GM19463 (cell line): Measurements from ENCODE around the gene SLC25A17.
"Not testable (repeated sequence)": the region's sequence is repeated elsewhere in the genome, so short reads cannot be mapped to it uniquely, and the experiment has no call there.

Experiments
- ATAC-seq: cut with Tn5 transposase; IDR thresholded peaks from one replicate; pipeline ENCODE4 v1.9.1; 2021; ENCODE audit warnings: mild to moderate bottlenecking, moderate library complexity; ENCODE audit not compliant: unreplicated experiment

SLC25A17 gene, protein sequence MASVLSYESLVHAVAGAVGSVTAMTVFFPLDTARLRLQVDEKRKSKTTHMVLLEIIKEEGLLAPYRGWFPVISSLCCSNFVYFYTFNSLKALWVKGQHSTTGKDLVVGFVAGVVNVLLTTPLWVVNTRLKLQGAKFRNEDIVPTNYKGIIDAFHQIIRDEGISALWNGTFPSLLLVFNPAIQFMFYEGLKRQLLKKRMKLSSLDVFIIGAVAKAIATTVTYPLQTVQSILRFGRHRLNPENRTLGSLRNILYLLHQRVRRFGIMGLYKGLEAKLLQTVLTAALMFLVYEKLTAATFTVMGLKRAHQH

DNA sequence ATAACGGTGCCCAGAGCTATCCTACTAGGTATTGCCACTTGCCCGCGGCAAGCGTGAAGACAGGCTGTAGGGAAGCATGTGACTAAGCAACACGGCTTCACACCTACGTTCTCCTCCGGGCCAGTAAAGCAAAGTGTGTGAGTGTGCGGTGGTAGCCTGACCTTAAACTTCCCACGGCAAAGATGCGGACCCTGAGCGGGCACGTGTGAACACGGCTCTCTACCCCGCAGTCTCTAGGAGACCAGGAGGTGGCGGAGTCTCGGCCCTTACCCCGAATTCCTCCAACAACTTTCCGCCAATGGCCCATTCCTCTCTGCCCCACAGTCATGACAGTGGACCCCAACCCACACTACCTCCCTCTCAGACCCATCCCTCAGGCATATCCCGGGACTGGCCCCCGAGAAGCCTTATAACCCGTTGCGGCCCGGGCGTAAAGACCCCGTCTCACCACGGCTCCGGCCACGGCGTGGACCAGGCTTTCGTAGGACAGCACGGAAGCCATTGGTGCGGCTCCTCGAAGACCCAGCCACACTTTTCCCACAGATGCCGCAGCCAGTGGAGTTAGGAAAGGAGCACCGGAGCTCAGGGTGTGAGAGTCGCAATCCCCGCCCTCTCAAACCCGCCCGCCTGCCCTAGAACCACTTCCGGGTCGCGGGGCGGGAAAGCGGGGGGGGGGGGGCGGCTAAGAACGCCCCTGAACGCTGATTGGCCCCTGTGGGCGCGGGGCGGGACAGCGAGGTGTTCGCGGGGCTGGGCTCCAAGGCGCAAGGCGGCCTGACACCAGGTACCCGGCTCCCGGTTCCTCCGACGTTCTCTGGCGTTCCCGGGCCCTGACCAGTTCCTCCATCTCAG, at the start of gene SLC25A17:
TSS of gene SLC25A17 (minus strand) at position 600 of the 852 bp plus-strand sequence. CDS start at position 502, 98 bp downstream.
- ATAC-seq, result peak; percentile 88

DNA sequence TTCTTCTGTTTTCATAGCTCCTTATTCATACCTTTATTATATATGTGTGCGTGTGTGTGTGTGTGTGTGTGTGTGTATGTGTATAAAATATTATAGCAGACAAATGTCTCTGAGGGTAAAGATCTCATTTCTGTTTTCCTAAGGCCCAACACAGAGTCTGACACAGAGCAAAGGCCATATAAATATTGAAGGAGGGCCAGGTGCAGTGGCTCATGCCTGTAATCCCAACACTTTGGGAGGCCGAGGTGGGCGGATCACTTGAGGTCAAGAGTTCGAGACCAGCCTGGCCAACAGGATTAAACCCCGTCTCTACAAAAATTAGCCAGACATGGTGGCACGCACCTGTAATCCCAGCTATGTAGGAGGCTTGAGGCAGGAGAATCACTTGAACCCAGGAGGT, 49.2 kb upstream of the SLC25A17 start:
- ATAC-seq, result not testable (repeated sequence)

DNA sequence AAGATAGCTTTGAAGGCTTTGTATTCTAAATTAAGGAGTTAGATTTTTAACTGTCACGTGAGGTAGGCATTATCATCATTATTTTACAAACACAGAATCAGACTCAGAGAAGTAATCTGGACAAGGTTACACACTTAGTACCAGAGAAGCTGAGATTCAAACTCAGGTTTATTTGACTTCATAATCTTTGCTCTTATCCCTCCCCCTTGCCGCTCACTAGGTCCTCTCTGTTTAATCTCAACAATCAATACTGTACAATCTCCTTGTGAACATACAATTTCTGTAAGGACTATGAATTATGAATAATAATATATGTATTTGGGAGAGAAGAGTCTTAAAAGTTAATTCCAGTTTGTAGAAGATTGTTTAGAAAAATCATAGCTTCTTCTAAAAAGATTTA, 48.0 kb upstream of the SLC25A17 start:
- no peak for ATAC-seq

DNA sequence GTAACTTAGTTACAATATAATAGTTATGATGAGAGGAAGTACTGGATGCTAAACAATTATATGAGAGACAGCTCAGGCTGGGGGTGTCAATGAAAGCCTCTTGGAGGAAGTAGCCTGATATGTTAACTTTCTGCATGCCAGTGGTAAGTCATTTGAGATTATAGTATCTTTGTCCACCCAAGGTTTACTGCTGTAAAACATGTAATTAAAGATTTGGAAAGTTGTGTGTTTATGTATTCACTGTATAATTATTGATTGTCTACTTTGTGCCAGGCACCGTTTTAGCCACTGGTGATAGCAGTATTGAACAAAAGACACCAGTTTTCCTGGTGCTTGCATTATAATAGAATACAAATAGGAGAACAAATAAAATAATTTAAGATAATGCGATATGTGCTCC, 43.4 kb upstream of the SLC25A17 start:
- ATAC-seq, result no peak

DNA sequence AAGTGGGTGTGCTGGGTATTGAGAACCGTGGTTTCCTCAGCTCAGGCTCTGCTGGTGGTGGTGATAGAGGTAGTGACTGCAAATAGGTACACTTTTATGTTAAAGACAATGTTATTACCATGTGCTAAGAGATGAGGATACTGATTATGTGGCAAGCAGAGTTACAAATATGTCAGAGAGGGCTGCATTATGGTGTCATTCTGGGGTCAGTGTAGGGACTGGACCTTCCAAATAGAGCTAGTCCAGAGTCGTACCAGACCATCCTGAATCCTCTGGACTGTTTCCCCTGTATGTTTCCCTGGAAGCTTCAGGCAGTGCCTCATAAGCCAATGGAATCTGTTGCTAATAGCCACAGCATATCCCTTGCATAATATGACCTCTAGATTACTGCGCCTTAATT, 42.9 kb upstream of the SLC25A17 start, which contains the start of gene DNAJB7:
TSS of gene DNAJB7 (minus strand) at position 101 of the 400 bp plus-strand sequence. CDS start 119 bp downstream, outside the sequence.
- ATAC-seq, result no peak

DNA sequence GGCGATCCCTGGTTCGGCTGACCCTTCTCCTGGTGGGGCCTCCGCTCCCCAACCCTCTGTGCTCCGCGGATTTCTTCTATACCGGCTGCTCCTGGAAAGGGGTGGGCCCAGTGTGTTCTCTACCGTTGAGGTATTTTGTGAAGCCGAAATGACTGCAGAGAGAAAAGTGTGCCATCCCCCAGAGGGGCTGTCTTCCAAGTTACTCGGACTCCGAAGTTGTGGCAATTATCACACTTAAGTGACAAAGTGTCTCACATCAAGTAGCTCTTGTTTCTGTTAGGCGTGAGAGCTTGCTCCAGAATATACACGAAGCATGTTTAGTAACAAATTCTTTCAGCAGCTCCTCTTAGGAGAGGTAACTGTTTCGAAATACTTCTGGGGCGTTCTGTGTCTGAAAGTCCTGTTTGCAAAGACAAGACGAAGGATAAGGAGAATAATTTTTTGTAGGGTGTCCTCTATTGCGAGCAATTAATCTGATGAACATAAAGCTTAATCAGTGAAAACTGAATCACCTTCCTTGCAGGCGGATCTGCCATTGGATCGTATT, 38.2 kb upstream of the SLC25A17 start:
- no peak for ATAC-seq

DNA sequence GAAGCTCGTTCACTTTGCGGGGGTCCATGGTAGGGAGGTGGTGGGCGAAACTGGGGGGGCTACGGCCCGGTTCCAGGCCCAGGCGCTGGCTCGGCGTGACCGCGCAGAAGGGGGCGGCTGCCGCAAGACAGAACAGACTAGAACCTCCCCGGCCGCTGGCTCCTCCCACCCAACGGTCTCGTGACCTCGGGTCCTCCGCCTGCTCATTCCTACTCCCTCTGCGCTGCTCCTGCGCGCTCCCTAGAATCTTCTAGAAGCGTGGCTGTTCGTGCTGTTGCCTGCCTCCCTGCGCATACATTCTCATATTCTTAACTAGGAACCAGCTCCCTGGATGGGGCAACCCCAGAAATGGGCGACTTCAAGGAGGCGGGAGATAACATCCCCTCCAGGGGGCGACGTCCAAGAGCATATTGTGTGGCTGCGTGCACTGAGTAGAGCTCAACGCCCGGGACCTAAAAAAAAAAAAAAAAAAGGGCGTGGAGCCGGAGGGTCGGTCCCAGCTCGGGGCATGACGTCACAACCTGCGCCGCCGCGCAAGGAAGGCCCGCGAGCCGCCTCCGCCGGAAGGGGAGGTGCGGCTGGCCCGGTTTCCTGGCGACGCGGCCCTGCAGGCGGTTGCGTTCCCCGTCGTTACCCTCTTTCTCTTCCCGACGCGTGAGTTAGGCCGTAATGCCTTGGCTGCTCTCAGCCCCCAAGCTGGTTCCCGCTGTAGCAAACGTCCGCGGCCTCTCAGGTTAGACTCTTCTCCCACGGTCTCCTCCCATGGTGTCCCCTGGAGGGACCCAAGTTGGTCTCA, 37.6 kb upstream of the SLC25A17 start, which contains the start of the genes ST13 and XPNPEP3:
TSS of gene ST13 (minus strand) at position 127 of the 796 bp plus-strand sequence. CDS start at position 28, 99 bp downstream.
TSS of gene XPNPEP3 (plus strand) at position 636 of the 796 bp plus-strand sequence. CDS start at position 670, 34 bp downstream.
- ATAC-seq, result peak; percentile 89

DNA sequence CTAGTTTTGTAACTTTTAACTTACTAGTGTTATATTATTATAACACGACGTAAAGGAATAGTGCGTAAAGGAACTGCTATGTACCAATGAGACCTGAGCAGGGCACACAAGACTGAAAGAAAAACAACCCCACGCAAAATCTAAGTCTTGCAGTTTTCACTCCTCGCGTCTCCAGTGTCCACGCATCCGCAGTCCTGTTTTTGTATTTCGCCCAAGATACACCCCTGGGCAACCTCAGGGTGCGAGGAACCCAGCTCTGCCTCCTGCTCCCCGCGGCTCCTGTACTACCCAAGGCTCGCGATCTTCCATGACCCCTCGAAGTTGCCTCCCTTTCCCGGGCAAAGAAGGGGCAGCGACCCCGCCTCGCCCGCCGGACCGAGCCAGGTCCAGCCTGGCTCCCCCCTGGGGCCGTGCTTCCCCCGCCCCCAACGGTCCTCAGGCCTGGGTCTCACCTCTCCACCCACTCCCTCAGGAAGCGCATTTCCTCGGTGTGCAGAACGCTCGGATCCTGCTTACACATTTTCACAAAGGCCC, 36.9 kb upstream of the SLC25A17 start:
- ATAC-seq, result peak; percentile 18

DNA sequence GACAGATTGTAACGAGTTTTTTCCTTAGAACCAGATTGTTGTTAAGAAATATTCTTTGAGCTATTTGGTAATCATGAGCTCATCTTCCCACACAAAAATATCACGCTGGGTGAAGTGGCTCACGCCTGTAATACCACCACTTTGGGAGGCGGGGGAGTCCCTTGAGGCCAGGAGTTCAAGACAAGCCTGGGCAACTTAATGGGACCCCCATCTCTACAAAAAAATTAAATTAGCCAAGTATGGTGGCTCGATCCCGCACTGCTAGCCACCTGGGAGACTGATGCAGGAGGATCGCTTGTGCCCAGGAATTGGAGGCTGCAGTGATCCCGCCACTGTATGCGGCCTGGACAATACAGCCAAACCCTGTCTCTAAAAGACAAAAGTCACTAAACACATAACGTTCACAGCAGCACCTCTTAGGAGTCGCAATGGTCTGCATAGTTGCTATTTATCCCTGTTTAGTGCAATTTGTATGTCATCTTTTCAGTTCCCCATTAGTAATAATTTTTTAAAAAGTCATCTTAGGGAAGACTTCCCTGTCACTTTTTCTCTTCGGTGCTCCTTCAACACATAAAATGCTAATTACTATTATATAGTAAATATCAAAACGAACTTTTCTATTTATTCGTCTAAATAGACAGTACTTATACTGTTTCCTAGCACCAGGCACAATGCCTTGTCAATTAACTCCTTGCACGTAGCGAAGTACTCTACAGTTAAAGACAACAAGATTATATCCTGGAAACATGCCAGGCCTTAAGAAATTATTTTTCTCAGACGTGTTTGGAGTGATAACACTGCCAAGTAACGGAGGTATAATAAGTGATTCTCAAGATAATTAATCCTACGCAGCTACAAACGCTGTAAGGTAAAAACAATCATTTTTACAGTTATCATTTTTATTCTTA, 36.2 kb upstream of the SLC25A17 start:
- ATAC-seq, result no peak

DNA sequence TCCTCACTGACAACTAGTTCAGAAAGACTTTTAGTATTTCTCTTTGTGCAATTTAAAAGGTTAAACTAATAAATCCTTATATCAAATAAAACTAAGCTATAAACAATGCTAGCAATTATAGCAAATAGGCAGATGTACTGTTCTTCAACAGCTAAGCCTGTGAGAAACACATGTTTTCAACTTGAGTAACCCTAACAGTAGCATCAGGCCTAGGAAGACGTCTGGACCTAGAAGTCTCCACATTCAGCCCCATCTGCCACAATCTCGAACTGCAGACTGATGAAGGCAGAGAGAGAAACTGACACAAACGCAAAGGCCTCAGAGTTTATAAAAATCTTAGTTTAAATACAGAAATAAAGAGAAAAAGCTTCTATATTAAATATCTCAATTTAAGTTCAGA, 34.8 kb upstream of the SLC25A17 start:
- no peak for ATAC-seq

DNA sequence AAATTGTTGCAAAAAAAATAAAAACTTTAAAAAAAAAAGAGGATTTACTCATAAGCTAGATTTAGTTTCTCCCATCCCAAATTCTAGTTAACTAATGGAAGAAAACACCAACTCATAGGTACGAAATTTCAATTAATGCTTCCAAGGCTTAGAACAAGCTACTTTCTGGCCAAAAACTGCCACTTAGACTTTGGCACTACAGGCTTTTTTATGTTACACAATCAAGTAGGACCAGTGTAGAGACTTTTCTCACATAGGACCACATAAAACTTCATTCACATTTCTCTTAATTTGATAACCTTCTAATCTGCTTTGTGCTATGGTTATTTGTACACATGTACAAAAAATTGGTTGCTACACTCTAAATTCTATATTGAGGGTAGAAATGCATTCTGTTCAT, 34.2 kb upstream of the SLC25A17 start:
- no peak for ATAC-seq

DNA sequence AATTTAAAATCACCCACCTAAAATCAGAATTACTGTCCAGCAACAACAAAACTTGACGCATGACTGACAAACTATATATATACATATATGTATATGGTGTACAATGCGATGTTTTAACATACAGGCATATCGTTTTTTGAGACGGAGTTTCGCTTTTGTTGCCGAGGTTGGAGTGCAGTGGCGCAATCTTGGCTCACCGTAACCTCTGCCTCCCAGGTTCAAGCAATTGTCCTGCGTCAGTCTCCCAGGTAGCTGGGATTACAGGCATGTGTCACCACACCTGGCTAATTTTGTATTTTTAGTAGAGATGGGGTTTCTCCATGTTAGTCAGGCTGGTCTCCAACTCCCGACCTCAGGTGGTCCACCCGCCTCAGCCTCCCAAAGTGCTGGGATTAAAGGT, 26.7 kb upstream of the SLC25A17 start:
- ATAC-seq, result not testable (repeated sequence)

DNA sequence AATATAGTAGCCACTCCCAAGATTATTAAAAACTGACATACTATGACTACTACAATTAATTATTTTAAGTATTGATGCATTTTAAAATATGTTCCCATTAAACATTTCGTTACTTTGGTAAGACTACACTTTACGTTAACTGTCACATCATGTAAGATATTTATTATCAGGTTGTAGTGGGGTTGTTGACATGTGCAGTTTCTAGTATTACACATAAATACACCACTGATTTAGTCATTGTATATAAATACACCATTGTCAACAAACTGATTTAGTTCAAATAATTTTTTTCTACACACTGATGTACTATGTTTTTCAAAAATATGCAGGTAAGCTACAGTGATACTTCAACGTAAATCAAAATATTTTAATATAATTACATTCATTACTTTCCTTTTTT, 25.8 kb upstream of the SLC25A17 start:
- no peak for ATAC-seq

DNA sequence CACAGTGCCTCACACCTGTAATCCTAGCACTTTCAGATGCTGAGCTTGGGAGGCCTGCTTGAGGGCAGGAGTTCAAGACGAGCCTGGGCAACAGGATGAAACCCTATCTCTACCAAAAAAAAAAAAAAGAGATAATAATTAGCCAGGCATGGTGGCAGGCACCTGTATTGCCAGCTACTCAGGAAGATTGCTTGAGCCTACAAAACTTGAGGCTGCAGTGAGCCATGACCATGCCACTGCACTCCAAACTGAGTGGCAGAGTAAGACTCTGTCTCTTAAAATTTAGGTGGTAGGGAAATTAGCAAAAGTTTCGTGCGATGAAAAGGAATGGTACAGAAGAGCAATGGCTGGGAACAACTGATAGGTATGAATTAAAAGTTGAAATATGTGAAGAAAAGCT, 19.3 kb upstream of the SLC25A17 start:
- no peak for ATAC-seq

DNA sequence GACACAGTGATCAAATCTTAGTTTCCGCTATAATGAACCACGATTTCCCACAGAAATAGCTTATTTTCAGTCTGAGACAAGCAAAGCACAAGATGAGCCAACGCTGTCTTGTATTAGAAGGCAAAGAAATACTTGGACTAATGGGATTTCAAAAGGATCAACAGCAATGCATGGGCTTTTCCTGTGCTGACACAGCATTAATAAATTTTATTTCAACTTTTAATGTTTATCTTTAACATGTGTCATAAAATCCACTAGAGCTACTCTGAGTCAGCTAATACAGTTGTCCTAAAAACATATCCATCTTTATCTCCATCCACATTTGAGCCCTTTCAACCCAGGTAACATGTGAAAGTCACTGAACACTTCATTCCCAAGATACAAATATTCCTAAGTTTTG, 15.5 kb upstream of the SLC25A17 start:
- no peak for ATAC-seq

DNA sequence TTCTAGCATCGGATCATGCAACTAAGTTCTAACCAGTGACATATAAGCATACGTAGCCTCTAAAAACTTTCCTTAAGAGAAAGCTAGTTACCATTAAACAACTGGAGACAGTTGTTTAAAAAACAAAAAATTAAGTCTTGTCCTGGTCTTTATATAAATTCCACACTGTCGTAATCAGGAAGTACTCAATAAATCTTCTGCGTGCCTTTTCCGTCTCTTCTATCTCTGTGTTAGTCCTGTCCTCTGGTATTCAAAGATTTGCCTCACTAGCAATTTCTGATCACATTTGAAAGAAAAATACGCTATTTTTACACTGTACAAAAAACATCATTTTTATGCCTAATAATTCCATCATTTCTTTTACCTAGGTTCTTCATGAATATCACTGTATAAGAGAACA, 10.0 kb upstream of the SLC25A17 start:
- ATAC-seq, result no peak

DNA sequence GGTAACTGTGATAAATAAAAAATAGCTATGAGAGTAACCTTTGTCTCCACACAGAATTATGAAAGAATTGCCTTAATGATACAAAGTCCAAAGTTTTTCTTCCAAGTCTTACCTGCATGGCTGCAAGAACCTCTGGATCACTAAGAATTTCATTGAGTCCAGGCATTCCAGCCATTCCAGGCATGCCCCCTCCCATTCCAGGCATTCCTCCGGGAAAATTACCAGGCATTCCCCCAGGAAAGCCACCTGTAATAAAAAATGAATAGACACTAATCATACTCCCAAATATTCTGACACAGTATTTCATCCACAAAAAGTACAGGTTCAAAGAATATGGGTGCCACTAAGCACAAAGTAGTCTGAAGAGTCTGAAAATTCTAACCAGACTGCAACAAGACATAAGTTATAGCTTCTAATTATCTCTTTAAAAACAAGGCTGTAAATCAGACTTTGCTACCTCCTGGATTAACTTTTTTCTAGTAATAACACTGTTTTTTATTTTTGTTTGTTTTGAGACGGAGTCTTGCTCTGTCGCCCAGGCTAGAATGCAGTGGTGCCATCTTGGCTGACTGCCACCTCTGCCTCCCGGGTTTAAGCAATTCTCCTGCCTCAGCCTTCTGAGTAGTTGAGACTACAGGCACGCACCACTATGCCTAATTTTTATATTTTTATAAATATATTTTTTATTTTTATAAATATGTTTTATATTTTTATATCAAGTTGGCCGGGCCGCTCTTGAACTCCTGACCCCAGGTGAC, 8.0 kb upstream of the SLC25A17 start:
- ATAC-seq, result no peak

DNA sequence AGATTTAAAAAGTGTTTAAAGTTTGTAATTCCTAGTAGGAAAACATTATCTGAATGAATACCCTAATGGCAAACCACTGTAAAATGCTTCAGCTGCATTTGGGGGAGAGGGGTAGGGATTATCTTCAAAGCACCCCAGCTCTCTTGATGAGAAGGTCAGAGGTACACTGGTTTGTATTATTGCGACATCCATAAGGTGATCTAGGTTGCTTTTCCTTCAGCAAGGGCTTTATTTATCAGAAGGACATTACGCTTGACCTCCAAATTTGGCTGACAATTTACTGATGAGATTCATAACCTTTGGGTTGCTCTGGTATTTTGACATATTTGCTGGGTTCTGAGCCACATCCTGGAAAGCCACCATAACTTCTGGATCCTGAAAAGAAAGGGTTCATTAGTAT, 7.1 kb upstream of the SLC25A17 start:
- not testable (repeated sequence) for ATAC-seq

DNA sequence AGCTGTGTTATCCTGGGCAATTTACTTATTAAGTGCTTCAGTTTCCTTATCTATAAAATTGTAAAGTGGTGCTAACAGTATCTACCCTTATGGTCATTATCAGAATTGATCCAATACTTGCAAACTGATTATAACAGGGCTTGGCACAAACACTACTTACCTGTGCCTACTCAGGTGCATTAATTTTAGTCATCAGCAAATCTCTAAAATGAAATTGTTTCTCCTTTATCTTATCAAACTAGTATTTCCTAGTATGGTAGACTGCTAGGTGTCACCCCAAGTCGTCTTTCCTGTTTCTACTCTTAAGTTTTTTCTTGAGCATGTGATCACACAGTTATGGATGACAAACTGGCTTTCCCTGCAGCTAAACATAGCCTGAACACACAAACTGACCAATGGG, 4.3 kb upstream of the SLC25A17 start:
- ATAC-seq, result no peak
